A673 (cell line): Measurements from ENCODE around the gene LHFPL6. TPM values are rescaled to one million over a fixed set of nuclear protein-coding genes. Genes with fewer than 3 reads are reported as not detected.

ENCODE experiments used
- BruUV-seq: library from RNA; stranded (reverse); fragments of 400-500 nt; replicated peaks from 2 replicates; lab custom pipeline; 2021; lab: Mats Ljungman, UMichigan
- CTCF ChIA-PET: fragments of 300-600 bp; sonication (Branson Sonifier 250); formaldehyde crosslinking; loops from one replicate; lab custom pipeline; 2022; ENCODE audit warnings: antibody characterized with exemption; lab: Charles Lee
- POLR2A ChIA-PET: fragments of 300-600 bp; sonication (Branson Sonifier 250); formaldehyde crosslinking; loops from one replicate; lab custom pipeline; 2022; ENCODE audit warnings: antibody characterized with exemption; ENCODE audit not compliant: low non-redundant PET; lab: Charles Lee
- DNase-seq: peaks from one replicate; pipeline ENCODE4 v3.0.0-alpha.2; 2015; ENCODE audit warnings: low spot score
- H3K27ac ChIP-seq: fragments of 200-600 bp; sonication (generic); 2 replicates; pipeline ENCODE4 v1.5.1; 2016; ENCODE audit warnings: mixed run types, low read depth, mild to moderate bottlenecking, mixed read lengths, antibody characterized with exemption, low read length; ENCODE audit not compliant: poor library complexity, severe bottlenecking
- H3K27me3 ChIP-seq: fragments of 200-600 bp; sonication (generic); replicated peaks from 2 replicates; pipeline ENCODE4 v1.6.1; 2017; ENCODE audit warnings: mixed run types, low read depth, mild to moderate bottlenecking, mixed read lengths, antibody characterized with exemption, low read length; ENCODE audit not compliant: insufficient read depth, poor library complexity
- H3K36me3 ChIP-seq: fragments of 200-600 bp; sonication (generic); 2 replicates; pipeline ENCODE4 v1.6.1; 2016; ENCODE audit warnings: mixed run types, mild to moderate bottlenecking, mixed read lengths, antibody characterized with exemption, low read length; ENCODE audit not compliant: insufficient read depth, poor library complexity, severe bottlenecking
- H3K4me1 ChIP-seq: fragments of 200-600 bp; sonication (generic); 2 replicates; pipeline ENCODE4 v1.6.1; 2017; ENCODE audit warnings: mixed run types, mild to moderate bottlenecking, mixed read lengths, antibody characterized with exemption, low read length; ENCODE audit not compliant: insufficient read depth, poor library complexity, severe bottlenecking
- H3K4me3 ChIP-seq: fragments of 200-600 bp; sonication (generic); 2 replicates; pipeline ENCODE4 v1.5.1; 2016; ENCODE audit warnings: low read depth, mixed run types, mild to moderate bottlenecking, mixed read lengths, low read length; ENCODE audit not compliant: poor library complexity, severe bottlenecking
- H3K9me3 ChIP-seq: fragments of 200-600 bp; sonication (generic); 2 replicates; pipeline ENCODE4 v1.6.1; 2016; ENCODE audit warnings: mixed run types, low read depth, mild to moderate bottlenecking, mixed read lengths, antibody characterized with exemption, low read length; ENCODE audit not compliant: poor library complexity, severe bottlenecking
- EZH2 ChIP-seq: fragments of 200-600 bp; sonication (generic); IDR thresholded peaks from 2 replicates; pipeline ENCODE4 v1.6.1; 2017; ENCODE audit warnings: borderline replicate concordance, low read depth, mild to moderate bottlenecking, mixed read lengths, antibody characterized with exemption, low read length; ENCODE audit not compliant: poor library complexity, severe bottlenecking
- intact Hi-C: fragments of 100-400 bp; cut with micrococcal nuclease; formaldehyde crosslinking; loops from one replicate; pipeline ENCODE4 v1.10.0; 2022; ENCODE audit not compliant: unreplicated experiment
- total RNA-seq: library from RNA; stranded (reverse); gene quantifications from 2 replicates; pipeline ENCODE4 v1.2.3, GENCODE V29; 2021
- TF ChIP-seq, protein P1 (sequence below): fragments of 300-800, 200-600 bp; sonication (generic); conservative IDR thresholded peaks from 2 replicates; pipeline ENCODE4 v1.5.1; 2017; ENCODE audit warnings: low read depth, mild to moderate bottlenecking, antibody characterized with exemption, low read length, moderate library complexity, mixed read lengths

LHFPL6 gene
- total RNA-seq, 1 experiment from 2014 or later, result 63.9 TPM

DNA sequence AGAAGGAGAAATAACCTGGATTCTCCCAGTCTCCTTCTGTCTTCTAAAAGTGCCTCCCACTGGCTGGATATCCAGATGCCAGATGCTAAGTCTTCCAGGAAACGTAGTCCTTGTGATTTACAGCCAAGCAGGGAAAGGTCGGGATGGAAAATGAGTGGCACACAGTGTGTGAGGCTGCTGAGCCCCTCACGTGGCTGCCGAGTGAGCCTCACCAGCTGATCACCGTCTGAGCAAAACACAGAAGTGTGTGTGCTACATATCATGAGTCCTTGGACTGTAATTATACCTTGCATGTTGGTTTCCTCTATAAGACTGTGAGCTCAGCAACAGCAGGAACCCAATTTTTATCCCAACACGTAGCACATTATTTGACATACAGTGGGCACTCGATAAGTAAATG lies 15.1 kb downstream of the LHFPL6 start:
- peak overlapping the region; percentile 15 for H3K27ac ChIP-seq
- ChIA-PET CTCF (no interaction called here), POLR2A (no interaction called here)
- no peak overlapping the region for H3K4me3 ChIP-seq
- BruUV-seq, result no TSS peak
- intact Hi-C loops, result no loop called here
- no peak for DNase-seq
- no peaks in the 10 kb centered on the region for H3K36me3 ChIP-seq
- H3K27me3 ChIP-seq, result no peaks in the 10 kb centered on the region
- no peaks in the 10 kb centered on the region for H3K9me3 ChIP-seq
- peaks cover 12% of the 10 kb centered on the region for H3K4me1 ChIP-seq
- TF ChIP-seq EZH2, result no peak
- TF ChIP-seq, protein P1, sequence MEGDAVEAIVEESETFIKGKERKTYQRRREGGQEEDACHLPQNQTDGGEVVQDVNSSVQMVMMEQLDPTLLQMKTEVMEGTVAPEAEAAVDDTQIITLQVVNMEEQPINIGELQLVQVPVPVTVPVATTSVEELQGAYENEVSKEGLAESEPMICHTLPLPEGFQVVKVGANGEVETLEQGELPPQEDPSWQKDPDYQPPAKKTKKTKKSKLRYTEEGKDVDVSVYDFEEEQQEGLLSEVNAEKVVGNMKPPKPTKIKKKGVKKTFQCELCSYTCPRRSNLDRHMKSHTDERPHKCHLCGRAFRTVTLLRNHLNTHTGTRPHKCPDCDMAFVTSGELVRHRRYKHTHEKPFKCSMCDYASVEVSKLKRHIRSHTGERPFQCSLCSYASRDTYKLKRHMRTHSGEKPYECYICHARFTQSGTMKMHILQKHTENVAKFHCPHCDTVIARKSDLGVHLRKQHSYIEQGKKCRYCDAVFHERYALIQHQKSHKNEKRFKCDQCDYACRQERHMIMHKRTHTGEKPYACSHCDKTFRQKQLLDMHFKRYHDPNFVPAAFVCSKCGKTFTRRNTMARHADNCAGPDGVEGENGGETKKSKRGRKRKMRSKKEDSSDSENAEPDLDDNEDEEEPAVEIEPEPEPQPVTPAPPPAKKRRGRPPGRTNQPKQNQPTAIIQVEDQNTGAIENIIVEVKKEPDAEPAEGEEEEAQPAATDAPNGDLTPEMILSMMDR, result no peak

DNA sequence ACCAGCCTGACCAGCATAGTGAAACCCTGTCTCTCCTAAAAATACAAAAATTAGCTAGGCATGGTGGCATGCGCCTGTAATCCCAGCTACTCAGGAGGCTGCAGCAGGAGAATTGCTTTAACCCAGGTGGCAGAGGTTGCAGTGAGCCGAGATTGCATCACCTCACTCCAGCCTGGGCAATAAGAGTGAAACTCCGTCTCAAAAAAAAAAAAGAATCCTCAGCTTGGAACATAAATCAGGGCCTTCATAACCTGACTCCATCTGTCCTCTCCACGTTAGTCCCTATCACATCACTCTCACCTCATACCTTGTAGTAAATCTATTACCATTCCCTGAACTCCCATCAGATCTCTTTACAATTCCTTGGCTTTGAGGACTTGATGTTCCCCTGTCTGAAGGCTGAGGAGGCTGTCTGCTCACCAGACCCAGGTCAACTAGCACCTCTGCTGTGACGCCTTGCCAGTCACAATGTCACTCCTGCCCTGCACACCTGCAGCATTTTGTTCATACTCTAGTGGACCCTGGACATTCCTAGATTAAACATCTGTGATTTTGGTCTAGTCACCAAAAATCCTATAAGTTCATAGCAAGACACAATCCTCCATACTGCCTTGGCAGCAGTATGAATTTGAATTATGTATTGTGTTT lies 15.9 kb downstream of the LHFPL6 start:
- Histone ChIP-seq H3K9me3 (no peaks in the 10 kb centered on the region), H3K27me3 (no peaks in the 10 kb centered on the region), H3K27ac (peak overlapping the region; percentile 15), H3K4me3 (no peak overlapping the region), H3K36me3 (no peaks in the 10 kb centered on the region), H3K4me1 (peaks cover 14% of the 10 kb centered on the region)
- TF ChIP-seq, protein P1, result no peak
- TF ChIP-seq EZH2, result no peak
- intact Hi-C loops, result no loop called here
- no TSS peak for BruUV-seq
- DNase-seq, result no peak
- ChIA-PET CTCF (no interaction called here), POLR2A (no interaction called here)

DNA sequence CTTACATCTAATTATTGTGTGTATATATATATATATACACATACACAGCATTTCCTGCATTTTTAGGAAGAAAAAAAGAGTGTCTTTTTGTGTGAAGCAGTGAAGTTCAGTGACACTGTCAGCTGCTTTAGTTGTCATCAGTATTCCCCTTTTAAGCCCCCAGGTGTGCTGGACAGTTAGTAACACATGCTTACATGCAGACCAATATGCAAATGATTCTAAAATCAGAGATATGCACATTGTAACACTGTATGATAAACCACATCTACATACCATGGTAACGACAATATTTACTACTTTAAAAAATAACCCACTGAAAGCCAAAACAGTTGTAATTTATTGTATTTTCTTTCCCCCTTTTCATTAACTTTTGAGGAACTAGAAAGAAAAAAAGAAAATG lies 16.8 kb downstream of the LHFPL6 start:
- intact Hi-C loops, result no loop called here
- TF ChIP-seq, protein P1, result no peak
- no peak for TF ChIP-seq EZH2

More for the DNA sequence above, 16.8 kb downstream of the LHFPL6 start:
- Histone ChIP-seq H3K27ac (no peak overlapping the region), H3K9me3 (no peaks in the 10 kb centered on the region), H3K4me3 (no peak overlapping the region), H3K27me3 (no peaks in the 10 kb centered on the region), H3K36me3 (no peaks in the 10 kb centered on the region), H3K4me1 (peaks cover 22% of the 10 kb centered on the region)
- ChIA-PET POLR2A (no interaction called here), CTCF (no interaction called here)
- no TSS peak for BruUV-seq
- DNase-seq, result no peak
